SK-N-SH (cell line): ENCODE results near the gene FAM3B. TPM values are rescaled to one million over a fixed set of nuclear protein-coding genes. Genes with fewer than 3 reads are reported as not detected.

ENCODE experiments used
- CTCF ChIA-PET: fragments of 300-600, 350-600 bp; formaldehyde crosslinking; extraction: SDS; loops from one replicate; lab custom pipeline; 2021; lab: Yijun Ruan, JAX
- POLR2A ChIA-PET: fragments of 350-600 bp; sonication (Branson Sonifier 250); formaldehyde crosslinking; extraction: SDS; loops from one replicate; lab custom pipeline; 2020; ENCODE audit warnings: antibody characterized with exemption, inconsistent platforms; lab: Yijun Ruan, JAX
- DNase-seq: peaks from one replicate; pipeline ENCODE4 v3.0.0; 2012
- H2AFZ ChIP-seq: fragments of 200-600 bp; sonication (generic); 2 replicates; pipeline ENCODE4 v1.8.1; 2016; ENCODE audit warnings: antibody characterized with exemption, mild to moderate bottlenecking, low read depth
- H3F3A ChIP-seq: fragments of 200-600 bp; sonication (generic); replicated peaks from 2 replicates; pipeline ENCODE3; 2016; ENCODE audit warnings: antibody characterized with exemption, mild to moderate bottlenecking; ENCODE audit not compliant: insufficient read depth
- H3K27ac ChIP-seq, 2 experiments: fragments of 200-500 bp in 1 of 2; fragments of 200-600 bp in 1 of 2; sonication (Bioruptor generic) in 1 of 2; sonication (generic), shearing (Covaris generic) in 1 of 2; 2 replicates each; pipeline versions ENCODE4 v1.5.1 to v1.6.1; 2014 to 2016; ENCODE audit warnings: low read depth in 2 of 2, inconsistent platforms in 1 of 2, low read length in 1 of 2, mild to moderate bottlenecking in 1 of 2, mixed read lengths in 1 of 2
- H3K27me3 ChIP-seq: fragments of 200-600 bp; sonication (generic), shearing (Covaris generic); 2 replicates; pipeline ENCODE4 v1.6.1; 2016; ENCODE audit warnings: mixed run types; ENCODE audit not compliant: insufficient read depth
- H3K36me3 ChIP-seq, 2 experiments: fragments of 200-500 bp in 1 of 2; fragments of 200-600 bp in 1 of 2; sonication (Bioruptor generic) in 1 of 2; sonication (generic) in 1 of 2; replicated peaks in 1 of 2; 2 replicates each; pipeline versions ENCODE3 to v1.5.1; 2014 to 2016; ENCODE audit warnings: low read length in 1 of 2, mild to moderate bottlenecking in 1 of 2; ENCODE audit not compliant: insufficient read depth in 2 of 2, control insufficient read depth in 1 of 2
- H3K4me1 ChIP-seq, 2 experiments: fragments of 200-500 bp in 1 of 2; fragments of 200-600 bp in 1 of 2; sonication (Bioruptor generic) in 1 of 2; sonication (generic), shearing (Covaris generic) in 1 of 2; 2 replicates each; pipeline versions ENCODE4 v1.5.1 to v1.6.1; 2014 to 2016; ENCODE audit warnings: low read depth in 1 of 2, low read length in 1 of 2, mixed run types in 1 of 2; ENCODE audit not compliant: insufficient read depth in 2 of 2, control insufficient read depth in 1 of 2
- H3K4me2 ChIP-seq: fragments of 200-600 bp; sonication (generic), shearing (Covaris generic); 2 replicates; pipeline ENCODE4 v1.6.1; 2017; ENCODE audit warnings: mixed run types
- H3K4me3 ChIP-seq, 2 experiments: fragments of 200-500 bp in 1 of 2; fragments of 200-600 bp in 1 of 2; sonication (Bioruptor generic) in 1 of 2; sonication (generic), shearing (Covaris generic) in 1 of 2; 2 replicates each; pipeline versions ENCODE4 v1.5.1 to v1.8.1; 2014 to 2016; ENCODE audit warnings: low read depth in 2 of 2, inconsistent platforms in 1 of 2, low read length in 1 of 2, mild to moderate bottlenecking in 1 of 2, mixed read lengths in 1 of 2, moderate library complexity in 1 of 2
- H3K79me2 ChIP-seq: fragments of 200-600 bp; sonication (generic); 2 replicates; pipeline ENCODE4 v1.8.1; 2017; ENCODE audit warnings: mild to moderate bottlenecking; ENCODE audit not compliant: insufficient read depth
- H3K9ac ChIP-seq: fragments of 200-600 bp; sonication (generic); 2 replicates; pipeline ENCODE4 v1.6.1; 2017; ENCODE audit warnings: mixed run types
- H3K9me2 ChIP-seq: fragments of 200-600 bp; sonication (generic); 2 replicates; pipeline ENCODE4 v1.6.1; 2017; ENCODE audit warnings: mixed run types
- H3K9me3 ChIP-seq: fragments of 200-600 bp; sonication (generic); 2 replicates; pipeline ENCODE4 v1.6.1; 2017; ENCODE audit warnings: mixed run types, mild to moderate bottlenecking, moderate library complexity
- H4K20me1 ChIP-seq: fragments of 200-600 bp; sonication (generic); 2 replicates; pipeline ENCODE4 v1.6.1; 2017; ENCODE audit warnings: mild to moderate bottlenecking, mixed run types; ENCODE audit not compliant: insufficient read depth
- CHD2 ChIP-seq: fragments of 150-350 bp; IDR thresholded peaks from 2 replicates; pipeline ENCODE4 v1.6.1; 2018; ENCODE audit warnings: low read length; ENCODE audit not compliant: partially characterized antibody
- ELF1 ChIP-seq: IDR thresholded peaks from 2 replicates; pipeline ENCODE4 v1.4.0; 2012
- FOSL2 ChIP-seq: IDR thresholded peaks from 2 replicates; pipeline ENCODE4 v1.4.0; 2012; ENCODE audit warnings: low read depth, mild to moderate bottlenecking, moderate library complexity, borderline replicate concordance
- FOXM1 ChIP-seq: IDR thresholded peaks from 2 replicates; pipeline ENCODE4 v1.4.0; 2012; ENCODE audit warnings: low read depth, mild to moderate bottlenecking
- GABPA ChIP-seq: IDR thresholded peaks from 2 replicates; pipeline ENCODE4 v1.4.0; 2012; ENCODE audit warnings: low read depth, mild to moderate bottlenecking
- GATA2 ChIP-seq: sonication (generic); formaldehyde crosslinking; IDR thresholded peaks from 2 replicates; pipeline ENCODE4 v1.5.0; 2020; ENCODE audit warnings: mild to moderate bottlenecking, missing genetic modification reagents
- IRF3 ChIP-seq: fragments of 150-350 bp; IDR thresholded peaks from 2 replicates; pipeline ENCODE4 v1.6.1; 2016; ENCODE audit warnings: mild to moderate bottlenecking, low read depth, low read length
- JUND ChIP-seq: IDR thresholded peaks from 2 replicates; pipeline ENCODE4 v1.4.0; 2012
- MEF2A ChIP-seq: IDR thresholded peaks from 2 replicates; pipeline ENCODE4 v1.4.0; 2012; ENCODE audit warnings: low read depth, borderline replicate concordance
- MXI1 ChIP-seq: IDR thresholded peaks from 2 replicates; pipeline ENCODE4 v1.6.1; 2012; ENCODE audit warnings: mild to moderate bottlenecking, low read depth, low read length, improper control_type of control experiment
- NRF1 ChIP-seq: IDR thresholded peaks from 2 replicates; pipeline ENCODE4 v1.6.1; 2012; ENCODE audit warnings: low read depth, mild to moderate bottlenecking, low read length
- RCOR1 ChIP-seq: fragments of 150-350 bp; IDR thresholded peaks from 2 replicates; pipeline ENCODE4 v1.6.1; 2017; ENCODE audit warnings: antibody characterized with exemption, low read length
- RFX5 ChIP-seq: IDR thresholded peaks from 2 replicates; pipeline ENCODE4 v1.6.1; 2012; ENCODE audit warnings: mild to moderate bottlenecking, improper control_type of control experiment, low read length
- SMC3 ChIP-seq: IDR thresholded peaks from 2 replicates; pipeline ENCODE4 v1.6.1; 2012; ENCODE audit warnings: low read depth, low read length, improper control_type of control experiment
- TAF1 ChIP-seq: IDR thresholded peaks from 2 replicates; pipeline ENCODE4 v1.6.1; 2012; ENCODE audit warnings: low read depth, mild to moderate bottlenecking, low read length, moderate library complexity, borderline replicate concordance
- TCF12 ChIP-seq: IDR thresholded peaks from 2 replicates; pipeline ENCODE4 v1.4.0; 2012
- TEAD4 ChIP-seq: IDR thresholded peaks from 2 replicates; pipeline ENCODE4 v1.4.0; 2012; ENCODE audit warnings: mild to moderate bottlenecking, borderline replicate concordance; ENCODE audit not compliant: insufficient read depth
- WGBS: methylation state at CpG from one replicate; pipeline ENCODE4 v1.1.6; 2017; ENCODE audit warnings: low lambda C conversion rate; 5-methylcytosine and 5-hydroxymethylcytosine counted together
- polyA plus RNA-seq, 3 experiments: library from polyadenylated mRNA; depleted of rRNA; stranded (reverse); fragments of >200 nt; gene quantifications; 2 replicates each; pipeline ENCODE4 v1.2.3, GENCODE V29; 2012
- TF ChIP-seq, protein P1 (sequence below): fragments of 150-350 bp; IDR thresholded peaks from 2 replicates; pipeline ENCODE4 v1.6.1; 2017; ENCODE audit warnings: antibody characterized with exemption, low read length, low read depth, borderline replicate concordance
- TF ChIP-seq, protein P2 (sequence below): IDR thresholded peaks from 2 replicates; pipeline ENCODE4 v1.4.0; 2012; ENCODE audit warnings: low read depth
- TF ChIP-seq, protein P3 (sequence below): IDR thresholded peaks from 2 replicates; pipeline ENCODE4 v1.4.0; 2012; ENCODE audit warnings: low read depth, borderline replicate concordance
- TF ChIP-seq, protein P4 (sequence below): IDR thresholded peaks from 2 replicates; pipeline ENCODE4 v1.6.1; 2012; ENCODE audit warnings: mild to moderate bottlenecking, low read depth, low read length, moderate library complexity
- TF ChIP-seq, protein P5 (sequence below): IDR thresholded peaks from 2 replicates; pipeline ENCODE4; 2012

The FAM3B gene
- polyA plus RNA-seq, 1 of the 3 experiments (the other 2 are of a cell fraction), result not detected

DNA sequence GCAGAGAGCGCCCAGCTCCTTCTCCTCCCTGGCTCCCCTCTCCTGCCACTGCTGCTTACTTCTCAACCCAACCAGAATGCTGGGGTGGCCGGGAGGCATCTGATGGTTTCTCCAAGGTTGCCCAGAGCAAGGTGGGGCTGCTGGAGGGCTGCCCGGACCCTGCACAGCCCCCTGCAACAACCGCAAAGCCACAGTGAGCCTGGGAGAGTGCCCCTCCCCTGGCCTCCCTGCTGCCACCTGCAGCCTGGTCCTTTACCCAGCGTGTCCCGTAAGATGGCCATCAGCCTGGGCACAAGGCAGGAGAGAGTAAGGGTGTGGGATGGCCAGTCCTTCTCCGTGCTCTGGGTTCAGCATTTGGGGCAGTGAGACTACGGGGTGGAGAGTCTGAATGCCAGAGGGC, 62.2 kb downstream of the FAM3B start:
- CTCF ChIA-PET, result no interaction called here
- TF ChIP-seq, protein P1, sequence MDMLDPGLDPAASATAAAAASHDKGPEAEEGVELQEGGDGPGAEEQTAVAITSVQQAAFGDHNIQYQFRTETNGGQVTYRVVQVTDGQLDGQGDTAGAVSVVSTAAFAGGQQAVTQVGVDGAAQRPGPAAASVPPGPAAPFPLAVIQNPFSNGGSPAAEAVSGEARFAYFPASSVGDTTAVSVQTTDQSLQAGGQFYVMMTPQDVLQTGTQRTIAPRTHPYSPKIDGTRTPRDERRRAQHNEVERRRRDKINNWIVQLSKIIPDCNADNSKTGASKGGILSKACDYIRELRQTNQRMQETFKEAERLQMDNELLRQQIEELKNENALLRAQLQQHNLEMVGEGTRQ, result no peak
- TF ChIP-seq SMC3 (no peak), FOSL2 (no peak), RFX5 (no peak), GABPA (no peak), FOXM1 (no peak), NRF1 (no peak), MXI1 (no peak), IRF3 (no peak), ELF1 (no peak), TCF12 (no peak), RCOR1 (no peak), TAF1 (no peak), TEAD4 (no peak)
- TF ChIP-seq, protein P2, sequence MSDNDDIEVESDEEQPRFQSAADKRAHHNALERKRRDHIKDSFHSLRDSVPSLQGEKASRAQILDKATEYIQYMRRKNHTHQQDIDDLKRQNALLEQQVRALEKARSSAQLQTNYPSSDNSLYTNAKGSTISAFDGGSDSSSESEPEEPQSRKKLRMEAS, result no peak
- TF ChIP-seq, protein P3, sequence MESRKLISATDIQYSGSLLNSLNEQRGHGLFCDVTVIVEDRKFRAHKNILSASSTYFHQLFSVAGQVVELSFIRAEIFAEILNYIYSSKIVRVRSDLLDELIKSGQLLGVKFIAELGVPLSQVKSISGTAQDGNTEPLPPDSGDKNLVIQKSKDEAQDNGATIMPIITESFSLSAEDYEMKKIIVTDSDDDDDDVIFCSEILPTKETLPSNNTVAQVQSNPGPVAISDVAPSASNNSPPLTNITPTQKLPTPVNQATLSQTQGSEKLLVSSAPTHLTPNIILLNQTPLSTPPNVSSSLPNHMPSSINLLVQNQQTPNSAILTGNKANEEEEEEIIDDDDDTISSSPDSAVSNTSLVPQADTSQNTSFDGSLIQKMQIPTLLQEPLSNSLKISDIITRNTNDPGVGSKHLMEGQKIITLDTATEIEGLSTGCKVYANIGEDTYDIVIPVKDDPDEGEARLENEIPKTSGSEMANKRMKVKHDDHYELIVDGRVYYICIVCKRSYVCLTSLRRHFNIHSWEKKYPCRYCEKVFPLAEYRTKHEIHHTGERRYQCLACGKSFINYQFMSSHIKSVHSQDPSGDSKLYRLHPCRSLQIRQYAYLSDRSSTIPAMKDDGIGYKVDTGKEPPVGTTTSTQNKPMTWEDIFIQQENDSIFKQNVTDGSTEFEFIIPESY, result no peak
- H4K20me1 ChIP-seq, result no peaks in the 10 kb centered on the region
- no peak overlapping the region for H3K4me3 ChIP-seq
- H3K9me3 ChIP-seq, result no peaks in the 10 kb centered on the region
- no peak overlapping the region for H3K9ac ChIP-seq
- H3K4me1 ChIP-seq, result no peaks in the 10 kb centered on the region
- H3K9me2 ChIP-seq, result no peaks in the 10 kb centered on the region
- DNase-seq, result no peak
- no peaks in the 10 kb centered on the region for H3F3A ChIP-seq
- POLR2A ChIA-PET, result no interaction called here
- H3K27me3 ChIP-seq, result no peaks in the 10 kb centered on the region
- WGBS, result 35% methylated on average over 6 of the region's 8 CpGs
- H3K4me2 ChIP-seq, result no peak overlapping the region
- H3K27ac ChIP-seq, result no peak overlapping the region
- H2AFZ ChIP-seq, result no peak overlapping the region
- no peaks in the 10 kb centered on the region for H3K36me3 ChIP-seq
- H3K79me2 ChIP-seq, result no peaks in the 10 kb centered on the region

- no peak overlapping the region for H3K4me2 ChIP-seq
- no peak overlapping the region for H3K4me3 ChIP-seq
- ChIA-PET POLR2A (no interaction called here), CTCF (no interaction called here)
- no peaks in the 10 kb centered on the region for H3K9me3 ChIP-seq
- 52% methylated on average over 11 of the region's 12 CpGs for WGBS
- no peak for DNase-seq
- no peaks in the 10 kb centered on the region for H3K27me3 ChIP-seq
- no peak overlapping the region for H3K9ac ChIP-seq
- TF ChIP-seq MEF2A (no peak), FOXM1 (no peak), NRF1 (no peak), FOSL2 (no peak), JUND (no peak), GATA2 (CRISPR knock-in tag) (no peak), CHD2 (no peak), ELF1 (no peak)
- TF ChIP-seq, protein P4, sequence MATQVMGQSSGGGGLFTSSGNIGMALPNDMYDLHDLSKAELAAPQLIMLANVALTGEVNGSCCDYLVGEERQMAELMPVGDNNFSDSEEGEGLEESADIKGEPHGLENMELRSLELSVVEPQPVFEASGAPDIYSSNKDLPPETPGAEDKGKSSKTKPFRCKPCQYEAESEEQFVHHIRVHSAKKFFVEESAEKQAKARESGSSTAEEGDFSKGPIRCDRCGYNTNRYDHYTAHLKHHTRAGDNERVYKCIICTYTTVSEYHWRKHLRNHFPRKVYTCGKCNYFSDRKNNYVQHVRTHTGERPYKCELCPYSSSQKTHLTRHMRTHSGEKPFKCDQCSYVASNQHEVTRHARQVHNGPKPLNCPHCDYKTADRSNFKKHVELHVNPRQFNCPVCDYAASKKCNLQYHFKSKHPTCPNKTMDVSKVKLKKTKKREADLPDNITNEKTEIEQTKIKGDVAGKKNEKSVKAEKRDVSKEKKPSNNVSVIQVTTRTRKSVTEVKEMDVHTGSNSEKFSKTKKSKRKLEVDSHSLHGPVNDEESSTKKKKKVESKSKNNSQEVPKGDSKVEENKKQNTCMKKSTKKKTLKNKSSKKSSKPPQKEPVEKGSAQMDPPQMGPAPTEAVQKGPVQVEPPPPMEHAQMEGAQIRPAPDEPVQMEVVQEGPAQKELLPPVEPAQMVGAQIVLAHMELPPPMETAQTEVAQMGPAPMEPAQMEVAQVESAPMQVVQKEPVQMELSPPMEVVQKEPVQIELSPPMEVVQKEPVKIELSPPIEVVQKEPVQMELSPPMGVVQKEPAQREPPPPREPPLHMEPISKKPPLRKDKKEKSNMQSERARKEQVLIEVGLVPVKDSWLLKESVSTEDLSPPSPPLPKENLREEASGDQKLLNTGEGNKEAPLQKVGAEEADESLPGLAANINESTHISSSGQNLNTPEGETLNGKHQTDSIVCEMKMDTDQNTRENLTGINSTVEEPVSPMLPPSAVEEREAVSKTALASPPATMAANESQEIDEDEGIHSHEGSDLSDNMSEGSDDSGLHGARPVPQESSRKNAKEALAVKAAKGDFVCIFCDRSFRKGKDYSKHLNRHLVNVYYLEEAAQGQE, result no peak
- TF ChIP-seq, protein P5, sequence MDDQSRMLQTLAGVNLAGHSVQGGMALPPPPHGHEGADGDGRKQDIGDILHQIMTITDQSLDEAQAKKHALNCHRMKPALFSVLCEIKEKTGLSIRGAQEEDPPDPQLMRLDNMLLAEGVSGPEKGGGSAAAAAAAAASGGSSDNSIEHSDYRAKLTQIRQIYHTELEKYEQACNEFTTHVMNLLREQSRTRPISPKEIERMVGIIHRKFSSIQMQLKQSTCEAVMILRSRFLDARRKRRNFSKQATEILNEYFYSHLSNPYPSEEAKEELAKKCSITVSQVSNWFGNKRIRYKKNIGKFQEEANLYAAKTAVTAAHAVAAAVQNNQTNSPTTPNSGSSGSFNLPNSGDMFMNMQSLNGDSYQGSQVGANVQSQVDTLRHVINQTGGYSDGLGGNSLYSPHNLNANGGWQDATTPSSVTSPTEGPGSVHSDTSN, result no peak
- H3F3A ChIP-seq, result no peaks in the 10 kb centered on the region
- H3K27ac ChIP-seq, result no peak overlapping the region
- no peaks in the 10 kb centered on the region for H3K36me3 ChIP-seq
- H3K79me2 ChIP-seq, result no peaks in the 10 kb centered on the region
- no peak overlapping the region for H2AFZ ChIP-seq
- H3K9me2 ChIP-seq, result no peaks in the 10 kb centered on the region
- no peaks in the 10 kb centered on the region for H3K4me1 ChIP-seq
- no peaks in the 10 kb centered on the region for H4K20me1 ChIP-seq
Measured at GRCh38 chr21:41379901-41380300, 63.3 kb downstream of the FAM3B start.
